Activated CD8-positive, alpha-beta T cell treated with anti-CD3 and anti-CD28 coated beads for 36 hours (primary cell): ENCODE results near the gene PLCB2. TPM values are rescaled to one million over a fixed set of nuclear protein-coding genes. Genes with fewer than 3 reads are reported as not detected.

Source experiments
- ATAC-seq: fragments of 200-7000 bp; cut with Tn5 transposase; one replicate; pipeline ENCODE4 v1.10.0; 2021; ENCODE audit warnings: mild to moderate bottlenecking, moderate library complexity
- CTCF ChIA-PET: fragments of 350-600 bp; sonication (Branson Sonifier 250); formaldehyde crosslinking; loops from one replicate; lab custom pipeline; 2021; ENCODE audit warnings: antibody characterized with exemption; lab: Charles Lee
- POLR2A ChIA-PET: fragments of 350-600 bp; sonication (Branson Sonifier 250); formaldehyde crosslinking; loops from one replicate; lab custom pipeline; 2021; ENCODE audit warnings: antibody characterized with exemption; lab: Charles Lee
- DNase-seq: peaks from one replicate; pipeline ENCODE4 v3.0.0-alpha.2; 2020
- H3K27ac Mint-ChIP-seq: one replicate; pipeline ENCODE4 v1.8.0; 2021; ENCODE audit warnings: mild to moderate bottlenecking, mixed read lengths
- H3K27me3 Mint-ChIP-seq: one replicate; pipeline ENCODE4 v1.8.0; 2021; ENCODE audit warnings: mixed read lengths
- H3K36me3 Mint-ChIP-seq: one replicate; pipeline ENCODE4 v1.8.0; 2021; ENCODE audit warnings: low read depth, mixed read lengths
- H3K4me1 Mint-ChIP-seq: one replicate; pipeline ENCODE4 v1.8.0; 2021; ENCODE audit warnings: low read depth, mixed read lengths
- H3K4me3 Mint-ChIP-seq: one replicate; pipeline ENCODE4 v1.8.0; 2021; ENCODE audit warnings: mild to moderate bottlenecking, moderate library complexity, mixed read lengths
- H3K9me3 Mint-ChIP-seq: one replicate; pipeline ENCODE4 v1.8.0; 2021; ENCODE audit warnings: mixed read lengths
- CTCF ChIP-seq: fragments of 200-600 bp; IDR thresholded peaks from one replicate; pipeline ENCODE4 v1.8.0; 2022; ENCODE audit warnings: antibody characterized with exemption, mild to moderate bottlenecking
- intact Hi-C: fragments of 100-400 bp; cut with micrococcal nuclease; formaldehyde crosslinking; loops from one replicate; pipeline ENCODE4 v1.10.0; 2022
- total RNA-seq, 2 experiments: library from RNA; stranded (reverse); gene quantifications; one replicate each; pipeline ENCODE4 v1.2.3, GENCODE V29; 2021

Gene PLCB2
- total RNA-seq, 2 experiments from 2014 or later: 44.6 to 58.8 TPM

- ChIA-PET POLR2A (interaction anchor here (0.7 to 0.9 kb wide), 2 partner anchors 9 to 16 kb away, joined by 3 read pairs; no protein-coding TSS in a partner anchor), CTCF (interaction anchor here (1.4 to 23.8 kb wide), 4 partner anchors 8 to 28 kb away, joined by 3 to 595 read pairs (median 8); partner anchors contain the start of gene INAFM2)
- DNase-seq (no peak), ATAC-seq (no peak)
- intact Hi-C loops: no loop called here
- Mint-ChIP-seq H3K27me3 (no peaks in the 10 kb centered on the region), H3K4me3 (no peak overlapping the region), H3K27ac (no peak overlapping the region), H3K4me1 (peaks cover 19% of the 10 kb centered on the region), H3K36me3 (peaks cover 42% of the 10 kb centered on the region), H3K9me3 (peaks cover 1% of the 10 kb centered on the region)
- TF ChIP-seq CTCF: no peak
Observed at GRCh38 chr15:40301467-40302179, 6.1 kb downstream of the PLCB2 start.

- H3K9me3 Mint-ChIP-seq: peaks cover 1% of the 10 kb centered on the region
- DNase-seq: no peak
- H3K4me3 Mint-ChIP-seq: no peak overlapping the region
- intact Hi-C loops: no loop called here
- ChIA-PET POLR2A (interaction anchor here (0.7 kb wide), 1 partner anchor 15 kb away, joined by 3 read pairs; no protein-coding TSS in a partner anchor), CTCF (interaction anchor here (1.4 to 23.8 kb wide), 4 partner anchors 9 to 27 kb away, joined by 3 to 595 read pairs (median 8); partner anchors contain the start of gene INAFM2)
- H3K36me3 Mint-ChIP-seq: peaks cover 42% of the 10 kb centered on the region
- peaks cover 12% of the 10 kb centered on the region for H3K4me1 Mint-ChIP-seq
- no peak for ATAC-seq
- TF ChIP-seq CTCF: no peak
- H3K27me3 Mint-ChIP-seq: no peaks in the 10 kb centered on the region
- no peak overlapping the region for H3K27ac Mint-ChIP-seq
Observed at GRCh38 chr15:40300771-40301170, 7.0 kb downstream of the PLCB2 start.

GRCh38 chr15:40300367-40300766 is 7.4 kb downstream of the PLCB2 start:
- intact Hi-C loops: no loop called here
- Mint-ChIP-seq H3K36me3 (peaks cover 42% of the 10 kb centered on the region), H3K27me3 (no peaks in the 10 kb centered on the region), H3K4me3 (no peak overlapping the region), H3K27ac (no peak overlapping the region), H3K4me1 (peaks cover 12% of the 10 kb centered on the region), H3K9me3 (peaks cover 1% of the 10 kb centered on the region)
- ChIA-PET POLR2A (no interaction called here), CTCF (interaction anchor here (1.4 to 23.8 kb wide), 3 partner anchors 10 to 27 kb away, joined by 3 to 595 read pairs (median 11); partner anchors contain the start of gene INAFM2)
- TF ChIP-seq CTCF: no peak
- ATAC-seq (no peak), DNase-seq (no peak)

- H3K4me1 Mint-ChIP-seq: no peaks in the 10 kb centered on the region
- H3K27ac Mint-ChIP-seq: no peak overlapping the region
- no peak overlapping the region for H3K4me3 Mint-ChIP-seq
- ATAC-seq: no peak
- DNase-seq: no peak
- ChIA-PET POLR2A (interaction anchor here (2.6 kb wide), 1 partner anchor 10 kb away, joined by 9 read pairs; the partner anchor contains the start of gene PLCB2), CTCF (interaction anchor here (0.7 to 2.1 kb wide), 6 partner anchors 9 to 123 kb away, joined by 3 to 8 read pairs (median 4); no protein-coding TSS in a partner anchor)
- no peaks in the 10 kb centered on the region for H3K27me3 Mint-ChIP-seq
- intact Hi-C loops: no loop called here
- no peak for TF ChIP-seq CTCF
- peaks cover 39% of the 10 kb centered on the region for H3K36me3 Mint-ChIP-seq
- H3K9me3 Mint-ChIP-seq: peaks cover 1% of the 10 kb centered on the region
Observed at GRCh38 chr15:40298216-40298935, 9.4 kb downstream of the PLCB2 start.
